SK-N-MC (cell line): ENCODE data around the gene TBC1D22A.

Experiments used
- DNase-seq: peaks from one replicate; pipeline ENCODE4 v3.0.0-alpha.2; 2011; ENCODE audit warnings: low read depth, low spot score
- H3K27ac ChIP-seq: fragments of 200-600 bp; sonication (generic); 2 replicates; pipeline ENCODE4 v1.5.1; 2016; ENCODE audit warnings: mixed run types
- H3K36me3 ChIP-seq: fragments of 200-600 bp; sonication (generic); 2 replicates; pipeline ENCODE4 v1.6.1; 2017; ENCODE audit warnings: antibody characterized with exemption, low read length, mixed read lengths; ENCODE audit not compliant: insufficient read depth
- H3K4me3 ChIP-seq: fragments of 200-600 bp; sonication (generic); 2 replicates; pipeline ENCODE4 v1.5.1; 2016
- H3K9ac ChIP-seq: fragments of 200-600 bp; sonication (generic); 2 replicates; pipeline ENCODE4 v1.8.0; 2017; ENCODE audit warnings: mixed run types, mixed read lengths; ENCODE audit not compliant: insufficient read length
- H3K9me3 ChIP-seq: fragments of 200-600 bp; sonication (generic); 2 replicates; pipeline ENCODE4 v1.6.1; 2017; ENCODE audit warnings: low read depth, mild to moderate bottlenecking, antibody characterized with exemption, low read length, moderate library complexity, mixed read lengths
- EZH2 ChIP-seq: fragments of 200-600 bp; sonication (generic); IDR thresholded peaks from one replicate; pipeline ENCODE4 v1.6.1; 2017; ENCODE audit warnings: antibody characterized with exemption
- FOXP2 ChIP-seq: optimal IDR thresholded peaks from 2 replicates; pipeline ENCODE3; 2011; ENCODE audit warnings: mild to moderate bottlenecking, moderate library complexity; ENCODE audit not compliant: insufficient read depth; ENCODE audit errors: extremely low read length, control extremely low read depth
- POLR2AphosphoS5 ChIP-seq: IDR thresholded peaks from 2 replicates; pipeline ENCODE4 v1.6.1; 2012; ENCODE audit warnings: mild to moderate bottlenecking, low read depth, low read length, borderline replicate concordance

TBC1D22A gene

GRCh38 chr22:46741974-46742519 is 20.4 kb upstream of the TBC1D22A start:
- TF ChIP-seq POLR2AphosphoS5, result no peak
- no peak for TF ChIP-seq EZH2
- TF ChIP-seq FOXP2, result no peak
- Histone ChIP-seq H3K9me3 (no peaks in the 10 kb centered on the region), H3K4me3 (no peak overlapping the region), H3K36me3 (no peaks in the 10 kb centered on the region), H3K9ac (no peak overlapping the region), H3K27ac (no peak overlapping the region)
- no peak for DNase-seq

GRCh38 chr22:46742576-46743221 is 19.8 kb upstream of the TBC1D22A start:
- no peak for TF ChIP-seq EZH2
- TF ChIP-seq POLR2AphosphoS5, result no peak
- no peak for TF ChIP-seq FOXP2
- no peak overlapping the region for H3K27ac ChIP-seq

GRCh38 chr22:46744581-46744980 is 17.9 kb upstream of the TBC1D22A start:
- H3K4me3 ChIP-seq, result no peak overlapping the region
- no peak for DNase-seq
- no peaks in the 10 kb centered on the region for H3K36me3 ChIP-seq

More at GRCh38 chr22:46742576-46743221, 19.8 kb upstream of the TBC1D22A start:
- Histone ChIP-seq H3K9ac (no peak overlapping the region), H3K4me3 (no peak overlapping the region), H3K36me3 (no peaks in the 10 kb centered on the region), H3K9me3 (no peaks in the 10 kb centered on the region)
- no peak for DNase-seq

GRCh38 chr22:46746192-46746591 is 16.3 kb upstream of the TBC1D22A start:
- Histone ChIP-seq H3K4me3 (no peak overlapping the region), H3K9me3 (no peaks in the 10 kb centered on the region), H3K9ac (no peak overlapping the region), H3K27ac (no peak overlapping the region), H3K36me3 (no peaks in the 10 kb centered on the region)
- no peak for TF ChIP-seq FOXP2
- TF ChIP-seq POLR2AphosphoS5, result no peak
- no peak for TF ChIP-seq EZH2
- no peak for DNase-seq

More at GRCh38 chr22:46744581-46744980, 17.9 kb upstream of the TBC1D22A start:
- TF ChIP-seq POLR2AphosphoS5 (no peak), FOXP2 (no peak), EZH2 (no peak)
- Histone ChIP-seq H3K27ac (no peak overlapping the region), H3K9me3 (no peaks in the 10 kb centered on the region), H3K9ac (no peak overlapping the region)

GRCh38 chr22:46746620-46747019 is 15.8 kb upstream of the TBC1D22A start:
- no peak for DNase-seq
- Histone ChIP-seq H3K9ac (no peak overlapping the region), H3K9me3 (no peaks in the 10 kb centered on the region), H3K36me3 (no peaks in the 10 kb centered on the region), H3K27ac (no peak overlapping the region), H3K4me3 (no peak overlapping the region)
- TF ChIP-seq FOXP2 (no peak), POLR2AphosphoS5 (no peak), EZH2 (no peak)

- Histone ChIP-seq H3K27ac (no peak overlapping the region), H3K9me3 (no peaks in the 10 kb centered on the region), H3K9ac (no peak overlapping the region), H3K4me3 (no peak overlapping the region), H3K36me3 (no peaks in the 10 kb centered on the region)
- TF ChIP-seq POLR2AphosphoS5 (no peak), EZH2 (no peak), FOXP2 (no peak)
- no peak for DNase-seq
These were observed 14.8 kb upstream of the TBC1D22A start for GRCh38 chr22:46747646-46748045.

- Histone ChIP-seq H3K36me3 (no peaks in the 10 kb centered on the region), H3K9me3 (no peaks in the 10 kb centered on the region), H3K27ac (no peak overlapping the region), H3K9ac (no peak overlapping the region), H3K4me3 (no peak overlapping the region)
- no peak for DNase-seq
- no peak for TF ChIP-seq POLR2AphosphoS5
These were observed 14.1 kb upstream of the TBC1D22A start for GRCh38 chr22:46748206-46748907.

GRCh38 chr22:46748908-46749675 is 13.4 kb upstream of the TBC1D22A start:
- TF ChIP-seq POLR2AphosphoS5 (no peak), FOXP2 (no peak), EZH2 (no peak)
- DNase-seq, result no peak
- H3K27ac ChIP-seq, result no peak overlapping the region
- no peak overlapping the region for H3K4me3 ChIP-seq
- H3K36me3 ChIP-seq, result no peaks in the 10 kb centered on the region
- H3K9ac ChIP-seq, result no peak overlapping the region
- H3K9me3 ChIP-seq, result no peaks in the 10 kb centered on the region
